ENCODE measurements around the gene EPB41L1. TPM values are rescaled to one million over a fixed set of nuclear protein-coding genes. Genes with fewer than 3 reads are reported as not detected.

EPB41L1 gene
- total RNA-seq (2021), result 134 and 141 TPM in 2 replicates
- Bru-seq, nascent RNA, result percentile 73 among the genes with signal in this experiment
- percentile 82 among the genes with signal in this experiment for BruChase-seq, experiment 1, labeled RNA remaining after a 2-hour chase
- percentile 76 among the genes with signal in this experiment for BruChase-seq, experiment 2, labeled RNA remaining after a 6-hour chase
- long read RNA-seq, partial matches to known transcripts, result 30 of 50 reads
- long read RNA-seq, other reads (novel, unspliced or antisense), result 20 of 50 reads

DNA sequence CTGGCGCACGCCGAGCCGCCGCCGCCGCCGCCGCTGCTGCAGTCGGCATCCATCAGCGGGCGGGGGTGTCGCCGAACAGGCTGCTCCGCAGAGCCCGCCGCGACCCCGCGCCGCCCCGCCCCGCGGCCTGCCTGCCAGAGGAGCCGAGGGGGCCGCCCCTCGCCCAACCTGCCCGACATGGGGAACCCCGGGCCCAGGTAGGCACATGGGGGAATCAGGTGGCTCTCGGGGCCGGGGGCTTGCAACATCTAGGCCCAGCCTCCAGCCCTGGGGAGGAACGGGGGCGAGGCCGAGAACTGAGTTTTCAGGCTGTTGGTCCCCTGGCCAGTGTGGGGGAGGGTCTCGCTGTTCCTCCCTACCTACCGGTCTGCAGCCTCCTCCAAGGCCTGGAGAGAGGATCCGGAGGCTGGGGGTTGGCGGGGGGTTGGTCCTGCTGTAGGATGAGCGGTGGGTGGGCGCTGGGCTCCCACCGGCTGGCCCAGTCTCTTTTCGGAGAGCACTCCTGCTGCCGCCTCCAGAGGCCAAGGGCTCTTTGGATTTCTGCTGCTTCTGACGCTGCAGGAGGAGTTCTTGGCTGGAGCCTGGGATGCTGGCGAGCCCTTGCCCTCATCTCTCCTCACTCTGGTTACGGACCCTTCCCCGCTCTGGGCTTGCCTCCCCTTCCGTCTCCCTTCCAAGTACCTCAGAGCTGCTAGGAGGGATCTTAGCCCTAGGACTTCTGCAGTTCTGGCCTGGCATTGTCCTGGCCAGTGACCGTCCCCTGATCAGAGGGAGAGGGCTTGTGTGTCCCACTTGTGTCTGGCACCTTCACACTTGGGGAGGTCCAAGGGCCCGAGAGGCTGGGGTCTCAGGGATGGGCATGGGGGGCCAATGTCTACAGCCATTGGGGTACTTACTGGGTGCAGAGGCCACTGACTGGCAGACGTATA is at the start of gene EPB41L1:
Gene EPB41L1 (plus strand): TSS at position 41 of the 929 bp plus-strand sequence. CDS start 19,038 bp downstream, outside the sequence.
- ChIA-PET POLR2A (ENCODE audit: unreplicated experiment) (no interaction called here), CTCF (no interaction called here)
- Histone ChIP-seq H2AFZ (peak within 1 kb of the TSS; percentile 80), H3K36me3 (ENCODE audit: low read depth) (no peaks in the 10 kb centered on the region), H4K20me1 (ENCODE audit: insufficient read depth) (peaks cover 25% of the 10 kb centered on the region), H3K9me3 (ENCODE audit: insufficient read depth, low read depth) (no peaks in the 10 kb centered on the region), H3K4me2 (peak within 1 kb of the TSS; percentile 98), H3K9me2 (ENCODE audit: insufficient read depth) (no peaks in the 10 kb centered on the region), H3F3A (ENCODE audit: insufficient read depth, low read depth) (peaks cover 32% of the 10 kb centered on the region), H3K27me3 (ENCODE audit: insufficient read depth, low read depth) (no peaks in the 10 kb centered on the region), H3K4me3 (peak within 1 kb of the TSS; percentile 79), H3K79me2 (ENCODE audit: low read depth) (peaks cover 13% of the 10 kb centered on the region; the same call in 1 of the 2 replicates), H3K4me1 (replicated peaks; ENCODE audit: insufficient read depth) (peaks cover 35% of the 10 kb centered on the region), H3K27ac (peak within 1 kb of the TSS; percentile 45)
- BruUV-seq (replicated peaks), result no TSS peak
- intact Hi-C loops (cut with micrococcal nuclease; ENCODE audit: unreplicated experiment), result no loop called here
- no peak for DNase-seq
- TF ChIP-seq, protein P1, sequence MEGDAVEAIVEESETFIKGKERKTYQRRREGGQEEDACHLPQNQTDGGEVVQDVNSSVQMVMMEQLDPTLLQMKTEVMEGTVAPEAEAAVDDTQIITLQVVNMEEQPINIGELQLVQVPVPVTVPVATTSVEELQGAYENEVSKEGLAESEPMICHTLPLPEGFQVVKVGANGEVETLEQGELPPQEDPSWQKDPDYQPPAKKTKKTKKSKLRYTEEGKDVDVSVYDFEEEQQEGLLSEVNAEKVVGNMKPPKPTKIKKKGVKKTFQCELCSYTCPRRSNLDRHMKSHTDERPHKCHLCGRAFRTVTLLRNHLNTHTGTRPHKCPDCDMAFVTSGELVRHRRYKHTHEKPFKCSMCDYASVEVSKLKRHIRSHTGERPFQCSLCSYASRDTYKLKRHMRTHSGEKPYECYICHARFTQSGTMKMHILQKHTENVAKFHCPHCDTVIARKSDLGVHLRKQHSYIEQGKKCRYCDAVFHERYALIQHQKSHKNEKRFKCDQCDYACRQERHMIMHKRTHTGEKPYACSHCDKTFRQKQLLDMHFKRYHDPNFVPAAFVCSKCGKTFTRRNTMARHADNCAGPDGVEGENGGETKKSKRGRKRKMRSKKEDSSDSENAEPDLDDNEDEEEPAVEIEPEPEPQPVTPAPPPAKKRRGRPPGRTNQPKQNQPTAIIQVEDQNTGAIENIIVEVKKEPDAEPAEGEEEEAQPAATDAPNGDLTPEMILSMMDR (conservative IDR thresholded peaks at IDR 0.05), result no peak
- no peak for TF ChIP-seq EZH2 (IDR thresholded peaks at IDR 0.05; ENCODE audit: low read depth)

DNA sequence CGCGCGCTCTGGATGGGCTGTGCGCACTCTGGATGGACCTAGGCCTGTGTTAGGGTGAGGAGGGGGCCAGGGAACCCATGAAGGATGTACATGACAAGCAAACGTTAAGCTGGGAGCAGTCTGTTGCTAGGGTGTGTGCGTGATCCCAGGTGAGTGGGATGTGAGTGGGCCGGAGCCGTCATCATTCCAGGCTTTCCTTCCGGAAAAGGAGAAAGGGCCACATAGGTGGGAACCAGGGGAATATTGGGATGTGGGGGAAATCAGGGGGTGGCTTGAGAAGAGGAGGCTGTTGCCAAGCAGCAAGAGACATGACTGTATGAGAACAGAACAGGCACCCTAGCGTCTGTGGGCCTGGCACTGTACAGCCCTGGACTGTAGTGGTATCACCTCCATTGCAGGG is 49.7 kb upstream of the EPB41L1 start:
- CTCF ChIA-PET, result no interaction called here

DNA sequence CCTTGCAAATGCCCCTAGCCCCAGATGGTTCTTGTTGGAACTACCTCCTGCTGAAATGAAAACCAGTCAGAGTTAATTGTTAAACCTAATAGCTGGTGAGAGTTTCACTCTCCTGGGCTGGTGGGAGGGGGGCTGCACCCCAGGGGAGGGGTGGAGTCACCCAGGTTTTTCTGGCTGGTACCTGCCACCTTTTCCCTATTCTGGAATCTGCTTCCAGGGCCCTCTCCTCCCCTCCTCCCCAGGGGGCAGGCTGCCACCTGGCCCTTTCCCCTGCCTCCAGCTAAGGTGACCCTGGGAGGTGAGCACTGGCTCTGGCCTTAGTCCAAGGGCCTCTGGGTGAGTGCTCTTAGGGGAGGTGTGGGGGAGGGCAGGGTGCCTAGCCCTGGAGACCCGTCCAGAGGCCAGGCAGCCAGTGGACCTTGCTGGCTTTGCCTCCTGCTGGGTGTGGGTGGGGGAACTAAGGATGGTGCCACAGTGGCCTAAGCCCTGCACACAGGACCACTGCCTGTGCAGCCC is 48.8 kb upstream of the EPB41L1 start:
- H3K27me3 ChIP-seq (ENCODE audit: insufficient read depth, low read depth), result no peaks in the 10 kb centered on the region
- intact Hi-C loops (cut with micrococcal nuclease; ENCODE audit: unreplicated experiment), result no loop called here
- peaks cover 19% of the 10 kb centered on the region; the same call in 1 of the 2 replicates for H3K79me2 ChIP-seq (ENCODE audit: low read depth)
- no peaks in the 10 kb centered on the region; the same call in 1 of the 2 replicates for H4K20me1 ChIP-seq (ENCODE audit: insufficient read depth)
- POLR2A ChIA-PET (ENCODE audit: unreplicated experiment), result no interaction called here
- no peaks in the 10 kb centered on the region for H3K9me3 ChIP-seq (ENCODE audit: insufficient read depth, low read depth)
- DNase-seq, result no peak
- BruUV-seq (replicated peaks), result no TSS peak
- CTCF ChIA-PET, result interaction anchor here (0.6 kb wide), 1 partner anchor 17 kb away, joined by 4 read pairs; no protein-coding TSS in a partner anchor
- no peak overlapping the region for H3K4me3 ChIP-seq
- TF ChIP-seq, protein P1 (conservative IDR thresholded peaks at IDR 0.05), result no peak
- TF ChIP-seq EZH2 (IDR thresholded peaks at IDR 0.05; ENCODE audit: low read depth), result no peak
- H3F3A ChIP-seq (ENCODE audit: insufficient read depth, low read depth), result no peaks in the 10 kb centered on the region
- H3K27ac ChIP-seq, result no peak overlapping the region
- H3K4me1 ChIP-seq (replicated peaks; ENCODE audit: insufficient read depth), result peaks cover 25% of the 10 kb centered on the region
- H2AFZ ChIP-seq, result no peak overlapping the region
- H3K9me2 ChIP-seq (ENCODE audit: insufficient read depth), result no peaks in the 10 kb centered on the region
- no peaks in the 10 kb centered on the region for H3K36me3 ChIP-seq (ENCODE audit: low read depth)
- no peak overlapping the region for H3K4me2 ChIP-seq

More for the DNA sequence above, 49.7 kb upstream of the EPB41L1 start:
- Histone ChIP-seq H3K4me2 (no peak overlapping the region), H3K9me2 (ENCODE audit: insufficient read depth) (no peaks in the 10 kb centered on the region), H3K36me3 (ENCODE audit: low read depth) (no peaks in the 10 kb centered on the region), H3K27me3 (ENCODE audit: insufficient read depth, low read depth) (no peaks in the 10 kb centered on the region), H2AFZ (no peak overlapping the region), H3F3A (ENCODE audit: insufficient read depth, low read depth) (no peaks in the 10 kb centered on the region), H3K9me3 (ENCODE audit: insufficient read depth, low read depth) (no peaks in the 10 kb centered on the region), H3K4me1 (replicated peaks; ENCODE audit: insufficient read depth) (peaks cover 25% of the 10 kb centered on the region), H3K27ac (no peak overlapping the region), H3K4me3 (no peak overlapping the region), H3K79me2 (ENCODE audit: low read depth) (peaks cover 19% of the 10 kb centered on the region; the same call in 1 of the 2 replicates), H4K20me1 (ENCODE audit: insufficient read depth) (no peaks in the 10 kb centered on the region; the same call in 1 of the 2 replicates)
- intact Hi-C loops (cut with micrococcal nuclease; ENCODE audit: unreplicated experiment), result no loop called here
- BruUV-seq (replicated peaks), result no TSS peak
- POLR2A ChIA-PET (ENCODE audit: unreplicated experiment), result no interaction called here
- no peak for DNase-seq
- TF ChIP-seq, protein P1 (conservative IDR thresholded peaks at IDR 0.05), result no peak
- TF ChIP-seq EZH2 (IDR thresholded peaks at IDR 0.05; ENCODE audit: low read depth), result no peak
